T-helper 1 cell treated with Interleukin-12 subunit alpha and Interleukin-12 subunit beta and Interleukin-4 antibody, amounts not matched to agents 30 μg/mL and 1 μg/mL, for 36 hours (primary cell): Measurements from ENCODE around the gene RAB4B.
"Not testable (repeated sequence)": the region's sequence is repeated elsewhere in the genome, so short reads cannot be mapped to it uniquely, and the experiment has no call there.

ENCODE experiments used
- H3K27ac Mint-ChIP-seq: one replicate; pipeline ENCODE4 v1.8.0; 2021; ENCODE audit warnings: mild to moderate bottlenecking, mixed read lengths
- H3K27me3 Mint-ChIP-seq: one replicate; pipeline ENCODE4 v1.8.0; 2021; ENCODE audit warnings: low read depth, mixed read lengths
- H3K36me3 Mint-ChIP-seq: one replicate; pipeline ENCODE4 v1.8.0; 2021; ENCODE audit warnings: low read depth, mixed read lengths
- H3K4me1 Mint-ChIP-seq: one replicate; pipeline ENCODE4 v1.8.0; 2021; ENCODE audit warnings: low read depth, mixed read lengths
- H3K4me3 Mint-ChIP-seq: one replicate; pipeline ENCODE4 v1.8.0; 2021; ENCODE audit warnings: mild to moderate bottlenecking, moderate library complexity, mixed read lengths
- H3K9me3 Mint-ChIP-seq: one replicate; pipeline ENCODE4 v1.8.0; 2021; ENCODE audit warnings: mixed read lengths

Gene RAB4B

GRCh38 chr19:40826699-40827385 lies 48.8 kb downstream of the RAB4B start:
- not testable (repeated sequence) for H3K27me3 Mint-ChIP-seq, H3K4me3 Mint-ChIP-seq, H3K9me3 Mint-ChIP-seq
- H3K36me3 Mint-ChIP-seq = peaks cover 16% of the 10 kb centered on the region
- peaks cover 16% of the 10 kb centered on the region for H3K4me1 Mint-ChIP-seq
- H3K27ac Mint-ChIP-seq = peak overlapping the region; percentile 63

GRCh38 chr19:40827386-40828247 lies 49.6 kb downstream of the RAB4B start:
- peaks cover 18% of the 10 kb centered on the region for H3K4me1 Mint-ChIP-seq
- no peaks in the 10 kb centered on the region for H3K27me3 Mint-ChIP-seq
- H3K4me3 Mint-ChIP-seq = no peak overlapping the region
- H3K36me3 Mint-ChIP-seq = peaks cover 16% of the 10 kb centered on the region
- peaks cover 3% of the 10 kb centered on the region for H3K9me3 Mint-ChIP-seq
- H3K27ac Mint-ChIP-seq = peak overlapping the region; percentile 63

- H3K4me1 Mint-ChIP-seq = peaks cover 18% of the 10 kb centered on the region
- peaks cover 16% of the 10 kb centered on the region for H3K36me3 Mint-ChIP-seq
- peaks cover 3% of the 10 kb centered on the region for H3K9me3 Mint-ChIP-seq
- no peak overlapping the region for H3K27ac Mint-ChIP-seq
- no peaks in the 10 kb centered on the region for H3K27me3 Mint-ChIP-seq
- no peak overlapping the region for H3K4me3 Mint-ChIP-seq
Observed at GRCh38 chr19:40829205-40829604, 51.2 kb downstream of the RAB4B start.

GRCh38 chr19:40830741-40831140 lies 52.7 kb downstream of the RAB4B start:
- not testable (repeated sequence) for H3K4me3 Mint-ChIP-seq, H3K27ac Mint-ChIP-seq, H3K27me3 Mint-ChIP-seq, H3K9me3 Mint-ChIP-seq
- H3K36me3 Mint-ChIP-seq = peaks cover 16% of the 10 kb centered on the region
- peaks cover 18% of the 10 kb centered on the region for H3K4me1 Mint-ChIP-seq

GRCh38 chr19:40831502-40832430 lies 53.7 kb downstream of the RAB4B start:
- Mint-ChIP-seq H3K4me1 (peaks cover 12% of the 10 kb centered on the region), H3K9me3 (peaks cover 3% of the 10 kb centered on the region), H3K27ac (no peak overlapping the region), H3K27me3 (no peaks in the 10 kb centered on the region), H3K4me3 (no peak overlapping the region), H3K36me3 (peaks cover 13% of the 10 kb centered on the region)

DNA sequence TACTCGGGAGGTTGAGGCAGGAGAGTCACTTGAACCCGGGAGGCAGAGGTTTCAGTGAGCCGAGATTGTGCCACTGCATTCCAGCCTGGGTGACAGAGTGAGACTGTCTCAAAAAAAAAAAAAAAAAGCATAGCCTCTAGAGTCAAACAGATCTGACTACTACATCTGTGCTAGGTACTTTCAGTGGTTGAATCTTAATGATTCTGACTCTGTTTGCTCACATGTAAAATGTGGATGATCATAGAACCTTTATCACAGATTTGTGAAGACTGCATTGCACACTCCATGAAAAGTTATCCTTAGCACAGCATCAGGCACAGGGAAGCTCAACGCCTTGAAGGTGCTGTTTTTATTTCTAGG lies 54.4 kb downstream of the RAB4B start:
- not testable (repeated sequence) for H3K27ac Mint-ChIP-seq, H3K4me3 Mint-ChIP-seq, H3K4me1 Mint-ChIP-seq, H3K27me3 Mint-ChIP-seq, H3K9me3 Mint-ChIP-seq, H3K36me3 Mint-ChIP-seq

- H3K9me3 Mint-ChIP-seq, H3K36me3 Mint-ChIP-seq, H3K27me3 Mint-ChIP-seq, H3K4me3 Mint-ChIP-seq, H3K4me1 Mint-ChIP-seq, H3K27ac Mint-ChIP-seq: not testable (repeated sequence)
Observed at GRCh38 chr19:40833728-40834533, 55.9 kb downstream of the RAB4B start.

- Mint-ChIP-seq H3K27ac (no peak overlapping the region), H3K4me3 (no peak overlapping the region), H3K36me3 (no peaks in the 10 kb centered on the region), H3K4me1 (peaks cover 5% of the 10 kb centered on the region), H3K9me3 (no peaks in the 10 kb centered on the region), H3K27me3 (peaks cover 22% of the 10 kb centered on the region)
Observed at GRCh38 chr19:40836754-40837429, 58.8 kb downstream of the RAB4B start.

DNA sequence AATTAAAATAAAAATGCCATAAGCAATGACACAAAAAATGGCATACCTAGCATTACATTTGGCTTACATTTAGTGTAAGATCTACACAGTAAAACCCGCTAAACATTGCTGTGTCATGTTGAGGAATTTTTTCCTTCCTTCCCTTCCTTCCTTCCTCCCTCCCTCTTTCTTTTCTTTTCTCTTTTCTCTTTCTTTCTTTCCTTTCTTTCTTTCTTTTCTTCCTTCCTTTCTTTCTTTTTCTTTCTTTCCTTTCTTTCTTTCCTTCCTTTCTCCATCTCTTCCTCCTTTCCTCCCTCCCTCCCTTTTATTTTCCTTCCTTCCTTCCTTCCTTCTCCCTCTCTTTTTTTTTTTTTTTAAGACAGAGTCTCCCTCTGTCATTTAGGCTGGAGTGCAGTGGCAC lies 60.4 kb downstream of the RAB4B start:
- H3K27ac Mint-ChIP-seq, H3K9me3 Mint-ChIP-seq, H3K36me3 Mint-ChIP-seq, H3K4me1 Mint-ChIP-seq, H3K4me3 Mint-ChIP-seq: not testable (repeated sequence)
- peaks cover 22% of the 10 kb centered on the region for H3K27me3 Mint-ChIP-seq

DNA sequence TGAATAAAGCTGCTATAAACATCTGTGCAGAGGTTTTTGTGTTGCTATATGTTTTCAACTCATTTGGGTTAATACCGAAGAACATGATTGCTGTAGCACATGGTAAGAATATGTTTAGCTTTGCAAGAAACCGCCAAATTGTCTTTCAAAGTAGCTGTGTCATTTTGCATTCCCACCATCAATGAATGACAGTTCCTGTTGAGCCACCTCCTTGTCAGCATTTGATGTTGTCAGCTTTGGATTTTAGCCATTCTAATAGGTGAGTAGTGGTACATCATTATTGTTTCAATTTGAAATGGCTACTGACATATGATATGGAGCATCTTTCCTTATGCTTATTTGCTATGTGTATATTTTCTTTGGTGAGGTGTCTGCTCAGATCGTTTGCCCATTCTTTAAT lies 64.0 kb downstream of the RAB4B start:
- not testable (repeated sequence) for H3K4me3 Mint-ChIP-seq, H3K9me3 Mint-ChIP-seq, H3K27ac Mint-ChIP-seq, H3K36me3 Mint-ChIP-seq
- Mint-ChIP-seq H3K27me3 (peaks cover 27% of the 10 kb centered on the region), H3K4me1 (peaks cover 20% of the 10 kb centered on the region)

GRCh38 chr19:40842997-40843652 lies 65.1 kb downstream of the RAB4B start:
- Mint-ChIP-seq H3K27ac (peak overlapping the region; percentile 36), H3K27me3 (peaks cover 37% of the 10 kb centered on the region), H3K4me1 (peaks cover 20% of the 10 kb centered on the region), H3K4me3 (peak overlapping the region; percentile 62)
- H3K36me3 Mint-ChIP-seq, H3K9me3 Mint-ChIP-seq: not testable (repeated sequence)

GRCh38 chr19:40843653-40844052 lies 65.6 kb downstream of the RAB4B start:
- H3K4me1 Mint-ChIP-seq = peaks cover 20% of the 10 kb centered on the region
- H3K27me3 Mint-ChIP-seq = peaks cover 35% of the 10 kb centered on the region
- H3K27ac Mint-ChIP-seq = peak overlapping the region; percentile 36
- peak overlapping the region; percentile 62 for H3K4me3 Mint-ChIP-seq
- H3K36me3 Mint-ChIP-seq, H3K9me3 Mint-ChIP-seq: not testable (repeated sequence)
